GM12878 (cell line): ENCODE results near the gene PDE11A. TPM values are rescaled to one million over a fixed set of nuclear protein-coding genes. Genes with fewer than 3 reads are reported as not detected.

Experiments
- ATAC-seq: fragments of 200-7000 bp; cut with Tn5 transposase; 3 replicates; pipeline ENCODE4 v1.9.1; 2020; ENCODE audit warnings: mild to moderate bottlenecking, moderate library complexity
- BruUV-seq: library from RNA; stranded (reverse); fragments of 400-500 nt; replicated peaks from 2 replicates; lab custom pipeline; 2021; lab: Mats Ljungman, UMichigan
- CTCF ChIA-PET: fragments of 300-600 bp; sonication (Branson Sonifier 250); formaldehyde crosslinking; extraction: SDS; loops from one replicate; lab custom pipeline; 2021; ENCODE audit warnings: inconsistent platforms; lab: Yijun Ruan, JAX
- POLR2A ChIA-PET: fragments of 350-600 bp; formaldehyde crosslinking; extraction: SDS; loops from one replicate; lab custom pipeline; 2021; ENCODE audit warnings: inconsistent platforms; lab: Charles Lee
- RAD21 ChIA-PET: fragments of 300-600 bp; sonication (Branson Sonifier 250); formaldehyde crosslinking; loops from one replicate; lab custom pipeline; 2023; ENCODE audit warnings: antibody characterized with exemption; ENCODE audit not compliant: unreplicated experiment; lab: Charles Lee
- SMC1A ChIA-PET: fragments of 300-600 bp; sonication (Branson Sonifier 250); formaldehyde crosslinking; loops from one replicate; lab custom pipeline; 2023; ENCODE audit not compliant: unreplicated experiment, uncharacterized antibody; lab: Charles Lee
- DNase-seq: peaks from one replicate; pipeline ENCODE4 v3.0.0-alpha.2; 2011; ENCODE audit warnings: low read depth, low spot score
- FAIRE-seq: peaks from 3 replicates; lab custom pipeline; 2011; peaks lifted over from hg19 to GRCh38; lab: Jason Lieb, UNC
- H2AFZ ChIP-seq: 2 replicates; pipeline ENCODE4 v1.6.0; 2011; ENCODE audit warnings: low read depth, low read length, control low read depth; ENCODE audit not compliant: control insufficient read depth
- H3K27ac ChIP-seq: 2 replicates; pipeline ENCODE4 v1.5.1; 2011; ENCODE audit warnings: control low read depth; ENCODE audit not compliant: control insufficient read depth, insufficient read depth
- H3K27me3 ChIP-seq, 2 experiments: replicated peaks in 1 of 2; 2 replicates each; pipeline versions ENCODE4 v1.6.0 to v1.6.1; 2011; ENCODE audit warnings: low read length in 1 of 2; ENCODE audit not compliant: control insufficient read depth in 2 of 2, insufficient read depth in 2 of 2
- H3K36me3 ChIP-seq, 2 experiments: 2 replicates each; pipeline ENCODE4 v1.5.1; 2011; ENCODE audit warnings: low read length in 1 of 2; ENCODE audit not compliant: control insufficient read depth in 2 of 2, insufficient read depth in 2 of 2
- H3K4me1 ChIP-seq: 2 replicates; pipeline ENCODE4 v1.6.1; 2011; ENCODE audit warnings: mild to moderate bottlenecking, low read length, moderate library complexity, mixed read lengths; ENCODE audit not compliant: control insufficient read depth, insufficient read depth
- H3K4me2 ChIP-seq: 2 replicates; pipeline ENCODE4 v1.6.0; 2011; ENCODE audit warnings: control low read depth; ENCODE audit not compliant: control insufficient read depth, insufficient read depth
- H3K4me3 ChIP-seq: fragments of 200-600 bp; sonication (generic); 2 replicates; pipeline ENCODE4 v1.5.1; 2016
- H3K79me2 ChIP-seq: 2 replicates; pipeline ENCODE4 v1.6.0; 2011; ENCODE audit warnings: low read length; ENCODE audit not compliant: control insufficient read depth, insufficient read depth
- H3K9ac ChIP-seq: 2 replicates; pipeline ENCODE4 v1.8.0; 2011; ENCODE audit warnings: low read length, control low read depth, mixed read lengths; ENCODE audit not compliant: control insufficient read depth, insufficient read depth
- H3K9me3 ChIP-seq: replicated peaks from 3 replicates; pipeline ENCODE4 v1.5.1; 2011; ENCODE audit warnings: mild to moderate bottlenecking, low read length; ENCODE audit not compliant: control insufficient read depth, insufficient read depth
- H4K20me1 ChIP-seq: 2 replicates; pipeline ENCODE4 v1.6.0; 2011; ENCODE audit not compliant: control insufficient read depth, insufficient read depth
- BMI1 ChIP-seq: fragments of 450-650 bp; IDR thresholded peaks from 2 replicates; pipeline ENCODE4 v1.6.1; 2016; ENCODE audit warnings: mild to moderate bottlenecking, moderate library complexity, borderline replicate concordance
- CEBPB ChIP-seq, 2 experiments: fragments of 150-350 bp in 1 of 2; IDR thresholded peaks; 2 replicates each; pipeline ENCODE4 v1.6.1; 2012 to 2014; ENCODE audit warnings: low read depth in 2 of 2, low read length in 2 of 2, borderline replicate concordance in 1 of 2, inconsistent platforms in 1 of 2
- CHD4 ChIP-seq: fragments of 200-600 bp; sonication (generic); IDR thresholded peaks from 2 replicates; pipeline ENCODE4 v1.6.1; 2016; ENCODE audit warnings: mild to moderate bottlenecking
- HDAC2 ChIP-seq: fragments of 200-600 bp; sonication (generic); IDR thresholded peaks from 2 replicates; pipeline ENCODE4 v1.6.1; 2017
- NFXL1 ChIP-seq: fragments of 450-650 bp; IDR thresholded peaks from 2 replicates; pipeline ENCODE4 v1.6.1; 2017; ENCODE audit warnings: antibody characterized with exemption, mild to moderate bottlenecking, borderline replicate concordance
- STAT3 ChIP-seq: IDR thresholded peaks from 2 replicates; pipeline ENCODE4 v1.6.1; 2011; ENCODE audit warnings: low read depth, low read length, improper control_type of control experiment
- in situ Hi-C: fragments of 300-500 bp; cut with MboI; formaldehyde crosslinking; loops from 9 replicates; pipeline ENCODE4 v1.14.3; 2018; ENCODE audit warnings: mixed read lengths
- intact Hi-C: fragments of 100-400 bp; cut with micrococcal nuclease; formaldehyde crosslinking; loops from one replicate; pipeline ENCODE4 v1.14.2; 2022; ENCODE audit not compliant: unreplicated experiment
- polyA plus RNA-seq, 11 experiments: library from polyadenylated mRNA; depleted of rRNA in 4 of 11; unstranded in 6 of 11; stranded (reverse) in 5 of 11; fragments of >200 nt; fragmentation: Nextera tagmentation in 4 of 11; fragmentation: Illumina TruSeq in 1 of 11; extraction: Ambion mirVana in 4 of 11; extraction: Trizol in 1 of 11; gene quantifications; 1 replicate in 1 of 11; 2 replicates in 10 of 11; pipeline versions ENCODE4 v1.2.1 to v1.2.3, GENCODE V29; 2011 to 2016; ENCODE audit warnings: inconsistent platforms in 2 of 11, missing spikeins in 2 of 11, low read depth in 1 of 11
- total RNA-seq, 4 experiments: library from RNA; depleted of rRNA in 3 of 4; stranded (reverse); fragments of >200 nt in 3 of 4; fragmentation: Illumina TruSeq in 1 of 4; extraction: Trizol in 1 of 4; gene quantifications; 2 replicates each; pipeline versions ENCODE4 v1.2.1 to v1.2.3, GENCODE V29; 2013 to 2021
- TF ChIP-seq, protein P1 (sequence below): IDR thresholded peaks from 2 replicates; pipeline ENCODE4 v1.6.1; 2011; ENCODE audit warnings: mild to moderate bottlenecking, low read depth, low read length, moderate library complexity; ENCODE audit not compliant: insufficient replicate concordance

PDE11A gene
- total and polyA plus RNA-seq, 10 of the 15 experiments (the other 5 are each of a cell fraction or from before 2014, with no cell fraction given), result 0.01 to 0.17 (median 0.06) TPM; not detected in 5

- Histone ChIP-seq H3K9me3 (no peaks in the 10 kb centered on the region), H3K27me3 (no peaks in the 10 kb centered on the region), H3K9ac (no peak overlapping the region), H3K4me3 (no peak overlapping the region), H2AFZ (no peak overlapping the region; the same call in 1 of the 2 replicates), H3K36me3 (no peaks in the 10 kb centered on the region), H3K4me2 (no peak overlapping the region), H3K4me1 (peaks cover 12% of the 10 kb centered on the region), H3K79me2 (peaks cover 17% of the 10 kb centered on the region), H3K27ac (no peak overlapping the region), H4K20me1 (no peaks in the 10 kb centered on the region)
- BruUV-seq, result no TSS peak
- FAIRE-seq (no peak), DNase-seq (no peak), ATAC-seq (no peak)
- no peak for TF ChIP-seq BMI1
- TF ChIP-seq, protein P1, sequence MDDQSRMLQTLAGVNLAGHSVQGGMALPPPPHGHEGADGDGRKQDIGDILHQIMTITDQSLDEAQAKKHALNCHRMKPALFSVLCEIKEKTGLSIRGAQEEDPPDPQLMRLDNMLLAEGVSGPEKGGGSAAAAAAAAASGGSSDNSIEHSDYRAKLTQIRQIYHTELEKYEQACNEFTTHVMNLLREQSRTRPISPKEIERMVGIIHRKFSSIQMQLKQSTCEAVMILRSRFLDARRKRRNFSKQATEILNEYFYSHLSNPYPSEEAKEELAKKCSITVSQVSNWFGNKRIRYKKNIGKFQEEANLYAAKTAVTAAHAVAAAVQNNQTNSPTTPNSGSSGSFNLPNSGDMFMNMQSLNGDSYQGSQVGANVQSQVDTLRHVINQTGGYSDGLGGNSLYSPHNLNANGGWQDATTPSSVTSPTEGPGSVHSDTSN, result no peak
- no peak for TF ChIP-seq CEBPB (IDR thresholded peaks at IDR 0.05; ENCODE audit: borderline replicate concordance in 1 of 2, low read depth in 2 of 2, low read length in 2 of 2)
- TF ChIP-seq NFXL1, result no peak
- TF ChIP-seq HDAC2, result no peak
- TF ChIP-seq STAT3, result no peak
- no peak for TF ChIP-seq CHD4
- intact Hi-C loops, result no loop called here
- POLR2A ChIA-PET, result interaction anchor here (1.2 to 1.3 kb wide), 2 partner anchors 282 to 289 kb away, joined by 3 read pairs; no protein-coding TSS in a partner anchor
- CTCF ChIA-PET, result interaction anchor here (1.2 to 5.3 kb wide), 6 partner anchors 9 to 301 kb away, joined by 3 to 101 read pairs (median 5); no protein-coding TSS in a partner anchor
- in situ Hi-C loops, result no loop called here
- SMC1A ChIA-PET, result interaction anchor here (1.6 to 3.0 kb wide), 4 partner anchors 8 to 299 kb away, joined by 4 to 16 read pairs (median 6); no protein-coding TSS in a partner anchor
- RAD21 ChIA-PET, result interaction anchor here (0.6 to 1.4 kb wide), 6 partner anchors 153 to 304 kb away, joined by 3 to 7 read pairs (median 4); no protein-coding TSS in a partner anchor
Measured at GRCh38 chr2:178115271-178115670, 42.7 kb upstream of the PDE11A start.
